Testis (tissue), 2 donors: Measurements from ENCODE around the gene ZNF853.

ENCODE experiments used
- CTCF ChIP-seq, 3 experiments: fragments of 450-650 bp in 2 of 3; fragments of 200-600 bp in 1 of 3; sonication (generic) in 1 of 3; IDR thresholded peaks; one replicate each; pipeline ENCODE4 v1.5.1; 2016 to 2019; ENCODE audit warnings: antibody characterized with exemption in 3 of 3, mild to moderate bottlenecking in 2 of 3, moderate library complexity in 1 of 3
- POLR2A ChIP-seq: fragments of 450-650 bp; IDR thresholded peaks from one replicate; pipeline ENCODE4 v1.6.1; 2017; ENCODE audit warnings: antibody characterized with exemption, mild to moderate bottlenecking, moderate library complexity

- no peak for TF ChIP-seq POLR2A
- no peak for TF ChIP-seq CTCF (IDR thresholded peaks at IDR 0.05)
Observed at GRCh38 chr7:6589151-6589828, 26.1 kb upstream of the ZNF853 start.
